OCI-LY7 (cell line): ENCODE data around the gene VKORC1. TPM values are rescaled to one million over a fixed set of nuclear protein-coding genes. Genes with fewer than 3 reads are reported as not detected.

Experiments
- BruUV-seq: library from RNA; stranded (reverse); fragments of 400-500 nt; replicated peaks from 2 replicates; lab custom pipeline; 2021; lab: Mats Ljungman, UMichigan
- CTCF ChIA-PET: fragments of 300-600 bp; sonication (Branson Sonifier 250); formaldehyde crosslinking; loops from one replicate; lab custom pipeline; 2022; ENCODE audit warnings: antibody characterized with exemption; ENCODE audit not compliant: unreplicated experiment; lab: Charles Lee
- POLR2A ChIA-PET: fragments of 300-600 bp; sonication (Branson Sonifier 250); formaldehyde crosslinking; loops from one replicate; lab custom pipeline; 2022; ENCODE audit warnings: antibody characterized with exemption; lab: Charles Lee
- DNase-seq: peaks from one replicate; pipeline ENCODE4 v3.0.0-alpha.2; 2015; ENCODE audit warnings: low spot score
- H2AFZ ChIP-seq: fragments of 200-600 bp; sonication (generic), shearing (Covaris generic); 2 replicates; pipeline ENCODE4 v1.6.1; 2014; ENCODE audit warnings: mild to moderate bottlenecking, antibody characterized with exemption, low read length, moderate library complexity
- H3K27ac ChIP-seq: fragments of 200-600 bp; sonication (generic); 2 replicates; pipeline ENCODE4 v1.5.1; 2014; ENCODE audit warnings: mixed run types, low read depth, mild to moderate bottlenecking, moderate library complexity, low read length, inconsistent platforms; ENCODE audit not compliant: poor library complexity, severe bottlenecking
- H3K36me3 ChIP-seq: fragments of 200-600 bp; sonication (generic); 2 replicates; pipeline ENCODE4 v1.6.1; 2014; ENCODE audit warnings: mild to moderate bottlenecking, antibody characterized with exemption, low read length, moderate library complexity, mixed read lengths; ENCODE audit not compliant: insufficient read depth
- H3K4me1 ChIP-seq: fragments of 200-600 bp; sonication (generic); 2 replicates; pipeline ENCODE4 v1.5.1; 2014; ENCODE audit warnings: mild to moderate bottlenecking, low read length; ENCODE audit not compliant: insufficient read depth, poor library complexity, severe bottlenecking
- H3K4me2 ChIP-seq: fragments of 200-600 bp; sonication (generic); 2 replicates; pipeline ENCODE4 v1.6.1; 2014; ENCODE audit warnings: mild to moderate bottlenecking, low read length
- H3K4me3 ChIP-seq: fragments of 200-600 bp; sonication (generic); 2 replicates; pipeline ENCODE4 v1.5.1; 2014; ENCODE audit warnings: mild to moderate bottlenecking, low read depth, low read length; ENCODE audit not compliant: poor library complexity, severe bottlenecking
- H3K79me2 ChIP-seq: fragments of 200-600 bp; sonication (generic); 2 replicates; pipeline ENCODE4 v1.6.1; 2016; ENCODE audit warnings: low read depth, mild to moderate bottlenecking, low read length, moderate library complexity, mixed read lengths; ENCODE audit not compliant: insufficient read depth
- H3K9me2 ChIP-seq: fragments of 200-600 bp; sonication (generic); 2 replicates; pipeline ENCODE4 v1.6.1; 2016; ENCODE audit warnings: mild to moderate bottlenecking, low read length, mixed read lengths; ENCODE audit not compliant: insufficient read depth
- H3K9me3 ChIP-seq: fragments of 200-600 bp; sonication (generic); 2 replicates; pipeline ENCODE4 v1.6.1; 2014; ENCODE audit warnings: mild to moderate bottlenecking, mixed run types, low read length, mixed read lengths
- H4K20me1 ChIP-seq: fragments of 200-600 bp; sonication (generic); 2 replicates; pipeline ENCODE4 v1.6.1; 2014; ENCODE audit warnings: mild to moderate bottlenecking, antibody characterized with exemption, low read length, moderate library complexity, mixed read lengths; ENCODE audit not compliant: insufficient read depth
- EZH2phosphoT487 ChIP-seq: fragments of 200-600 bp; sonication (generic); IDR thresholded peaks from 2 replicates; pipeline ENCODE4 v1.6.1; 2018; ENCODE audit warnings: low read depth, borderline replicate concordance, mild to moderate bottlenecking, mixed run types, antibody characterized with exemption, low read length, moderate library complexity, mixed read lengths
- intact Hi-C: fragments of 100-400 bp; cut with micrococcal nuclease; formaldehyde crosslinking; loops from one replicate; pipeline ENCODE4 v1.10.0; 2022; ENCODE audit not compliant: unreplicated experiment
- total RNA-seq, 2 experiments: library from RNA; depleted of rRNA in 1 of 2; stranded (reverse); fragments of >200 nt in 1 of 2; shearing (Covaris generic) in 1 of 2; gene quantifications; 2 replicates each; pipeline ENCODE4 v1.2.3, GENCODE V29; 2014 to 2022
- TF ChIP-seq, protein P1 (sequence below): fragments of 200-600 bp; sonication (generic); conservative IDR thresholded peaks from 2 replicates; pipeline ENCODE4 v1.5.1; 2014; ENCODE audit warnings: mild to moderate bottlenecking, antibody characterized with exemption, low read length, moderate library complexity, mixed read lengths

Gene VKORC1
- total RNA-seq, 2 experiments from 2014 or later = 69.3 to 70.2 TPM

DNA sequence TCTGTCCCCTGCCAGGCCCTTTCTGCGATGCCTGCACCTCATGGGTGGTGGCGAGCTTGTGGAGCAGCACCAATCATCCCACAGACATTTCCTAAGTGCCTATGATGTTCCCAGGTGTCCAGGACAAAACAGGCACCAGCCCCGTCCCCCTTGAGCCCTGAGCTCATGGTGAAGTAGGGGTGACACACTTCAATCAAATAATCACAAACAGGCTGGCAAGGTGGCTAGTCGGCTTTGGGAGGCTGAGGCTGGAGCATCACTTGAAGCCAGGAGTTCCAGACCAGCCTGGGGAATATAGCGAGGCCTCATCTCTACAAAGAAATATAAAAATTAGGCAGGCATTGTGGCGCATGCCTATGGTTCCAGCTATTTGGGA, 41.7 kb upstream of the VKORC1 start:
- Histone ChIP-seq H3K4me1 (peaks cover 1% of the 10 kb centered on the region), H3K79me2 (no peaks in the 10 kb centered on the region), H3K36me3 (peaks cover 8% of the 10 kb centered on the region; the same call in 1 of the 2 replicates), H3K9me2 (no peaks in the 10 kb centered on the region), H3K9me3 (no peaks in the 10 kb centered on the region), H2AFZ (no peak overlapping the region), H3K4me3 (no peak overlapping the region), H4K20me1 (no peaks in the 10 kb centered on the region), H3K27ac (no peak overlapping the region), H3K4me2 (no peak overlapping the region)
- no peak for TF ChIP-seq EZH2phosphoT487
- TF ChIP-seq, protein P1, sequence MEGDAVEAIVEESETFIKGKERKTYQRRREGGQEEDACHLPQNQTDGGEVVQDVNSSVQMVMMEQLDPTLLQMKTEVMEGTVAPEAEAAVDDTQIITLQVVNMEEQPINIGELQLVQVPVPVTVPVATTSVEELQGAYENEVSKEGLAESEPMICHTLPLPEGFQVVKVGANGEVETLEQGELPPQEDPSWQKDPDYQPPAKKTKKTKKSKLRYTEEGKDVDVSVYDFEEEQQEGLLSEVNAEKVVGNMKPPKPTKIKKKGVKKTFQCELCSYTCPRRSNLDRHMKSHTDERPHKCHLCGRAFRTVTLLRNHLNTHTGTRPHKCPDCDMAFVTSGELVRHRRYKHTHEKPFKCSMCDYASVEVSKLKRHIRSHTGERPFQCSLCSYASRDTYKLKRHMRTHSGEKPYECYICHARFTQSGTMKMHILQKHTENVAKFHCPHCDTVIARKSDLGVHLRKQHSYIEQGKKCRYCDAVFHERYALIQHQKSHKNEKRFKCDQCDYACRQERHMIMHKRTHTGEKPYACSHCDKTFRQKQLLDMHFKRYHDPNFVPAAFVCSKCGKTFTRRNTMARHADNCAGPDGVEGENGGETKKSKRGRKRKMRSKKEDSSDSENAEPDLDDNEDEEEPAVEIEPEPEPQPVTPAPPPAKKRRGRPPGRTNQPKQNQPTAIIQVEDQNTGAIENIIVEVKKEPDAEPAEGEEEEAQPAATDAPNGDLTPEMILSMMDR = no peak
- intact Hi-C loops = no loop called here
- no peak for DNase-seq
- no TSS peak for BruUV-seq
- CTCF ChIA-PET = no interaction called here
- POLR2A ChIA-PET = interaction anchor here (2.2 kb wide), 1 partner anchor 19 kb away, joined by 4 read pairs; the partner anchor contains the start of gene KAT8

DNA sequence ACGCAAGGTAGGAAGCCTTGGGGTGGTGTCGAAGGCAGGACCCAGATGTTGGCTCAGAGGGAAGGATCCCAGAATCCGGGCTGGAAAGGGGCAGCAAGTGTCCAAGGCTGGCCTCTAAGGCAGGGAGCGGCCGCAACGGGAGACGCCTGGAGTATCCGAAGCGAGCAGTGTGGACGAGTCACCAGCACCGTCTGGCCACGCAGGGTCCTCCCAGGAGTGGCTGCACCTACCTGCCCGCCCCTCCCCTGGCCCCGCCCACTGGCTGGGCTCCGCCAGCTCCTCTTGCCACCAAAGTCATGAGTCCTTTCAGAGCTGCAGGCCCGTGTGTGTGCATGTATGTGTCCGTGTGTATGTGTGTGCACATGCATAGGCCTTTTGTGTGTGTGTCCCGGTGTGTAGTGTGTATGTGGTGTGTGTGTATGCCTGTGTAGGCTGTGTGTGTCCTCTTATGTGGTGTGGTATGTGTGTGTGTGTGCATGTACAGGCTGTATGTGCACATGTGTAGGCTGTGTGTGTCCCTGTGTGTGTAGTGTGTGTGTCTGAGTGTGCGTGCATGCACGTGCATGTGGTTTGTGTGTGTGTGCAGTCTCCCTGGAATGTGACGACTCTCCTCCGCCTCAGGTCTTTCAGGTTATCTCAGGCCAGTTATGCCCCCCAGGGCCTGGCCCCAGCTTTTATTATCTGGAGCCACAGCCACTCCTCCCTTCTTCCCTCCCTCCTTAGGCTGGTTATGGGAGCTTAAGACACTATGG, 41.1 kb upstream of the VKORC1 start, which contains the start of gene PRSS8:
TSS of gene PRSS8 (minus strand) at position 193 of the 752 bp plus-strand sequence. CDS start 229 bp downstream, outside the sequence.
- Histone ChIP-seq H3K9me2 (no peaks in the 10 kb centered on the region), H3K4me3 (no peak within 1 kb of the TSS), H4K20me1 (no peaks in the 10 kb centered on the region), H3K36me3 (peaks cover 14% of the 10 kb centered on the region; the same call in 1 of the 2 replicates), H3K9me3 (no peaks in the 10 kb centered on the region), H3K4me2 (no peak within 1 kb of the TSS), H2AFZ (no peak within 1 kb of the TSS), H3K27ac (no peak within 1 kb of the TSS), H3K79me2 (no peaks in the 10 kb centered on the region), H3K4me1 (no peaks in the 10 kb centered on the region)
- intact Hi-C loops = no loop called here
- POLR2A ChIA-PET = interaction anchor here (2.2 kb wide), 1 partner anchor 18 kb away, joined by 4 read pairs; the partner anchor contains the start of gene KAT8
- TF ChIP-seq EZH2phosphoT487 = no peak
- BruUV-seq = no TSS peak
- CTCF ChIA-PET = no interaction called here
- no peak for DNase-seq

DNA sequence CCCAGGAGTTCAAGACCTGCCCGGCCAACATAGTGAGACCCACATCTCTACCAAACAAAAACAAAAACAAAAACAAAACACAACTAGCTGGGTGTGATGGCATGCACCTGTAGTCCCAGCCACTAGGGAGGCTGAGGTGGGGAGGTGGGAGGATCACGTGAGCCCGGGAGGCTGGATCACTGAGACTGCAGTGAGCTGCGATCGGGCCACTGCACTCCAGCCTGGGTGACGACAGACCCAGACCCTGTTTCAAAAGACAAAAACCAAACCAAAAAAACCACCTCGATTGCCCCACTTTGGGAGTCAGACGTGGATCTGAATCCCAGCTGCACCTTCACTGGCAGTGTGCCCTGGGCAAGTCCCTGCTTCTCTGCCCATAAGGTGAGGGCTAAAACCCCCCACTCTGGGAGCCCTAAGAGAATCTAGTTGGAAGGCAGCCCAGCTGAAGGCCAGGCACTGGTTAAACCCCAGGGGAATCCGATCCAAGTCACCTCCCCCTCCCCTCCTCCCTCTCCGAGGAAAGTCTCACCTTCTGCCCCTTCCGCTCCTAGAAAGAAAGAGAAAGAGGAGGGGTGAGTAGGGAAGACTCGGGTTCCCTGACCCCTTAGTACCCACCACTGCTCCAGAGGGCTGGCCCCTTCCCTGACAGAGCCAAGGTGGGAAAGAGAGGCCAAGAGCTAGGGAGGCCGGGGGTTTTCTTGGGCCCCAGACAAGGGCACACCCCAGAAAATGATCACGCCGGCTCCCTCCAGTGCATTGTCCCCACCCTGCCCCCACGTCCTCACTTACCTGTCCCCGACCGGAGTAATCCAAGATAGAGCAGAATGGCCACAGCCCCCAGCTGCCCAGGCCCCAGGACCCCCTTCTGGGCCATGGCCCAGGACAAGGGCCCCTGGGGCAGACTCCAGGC, 40.3 kb upstream of the VKORC1 start:
- Histone ChIP-seq H4K20me1 (no peaks in the 10 kb centered on the region), H3K27ac (no peak overlapping the region), H3K4me2 (no peak overlapping the region), H3K79me2 (no peaks in the 10 kb centered on the region), H3K4me3 (no peak overlapping the region), H3K9me2 (no peaks in the 10 kb centered on the region), H3K36me3 (peaks cover 21% of the 10 kb centered on the region; the same call in 1 of the 2 replicates), H3K4me1 (no peaks in the 10 kb centered on the region), H2AFZ (no peak overlapping the region), H3K9me3 (no peaks in the 10 kb centered on the region)
- POLR2A ChIA-PET = interaction anchor here (2.2 kb wide), 1 partner anchor 17 kb away, joined by 4 read pairs; the partner anchor contains the start of gene KAT8
- TF ChIP-seq EZH2phosphoT487 = no peak
- TF ChIP-seq, protein P1 = no peak
- intact Hi-C loops = no loop called here
- no TSS peak for BruUV-seq
- CTCF ChIA-PET = no interaction called here
- no peak for DNase-seq
